ENCODE measurements around the gene REPIN1. TPM values are rescaled to one million over a fixed set of nuclear protein-coding genes. Genes with fewer than 3 reads are reported as not detected.

The REPIN1 gene
- polyA plus RNA-seq, 1 donor = 90.2 TPM

DNA sequence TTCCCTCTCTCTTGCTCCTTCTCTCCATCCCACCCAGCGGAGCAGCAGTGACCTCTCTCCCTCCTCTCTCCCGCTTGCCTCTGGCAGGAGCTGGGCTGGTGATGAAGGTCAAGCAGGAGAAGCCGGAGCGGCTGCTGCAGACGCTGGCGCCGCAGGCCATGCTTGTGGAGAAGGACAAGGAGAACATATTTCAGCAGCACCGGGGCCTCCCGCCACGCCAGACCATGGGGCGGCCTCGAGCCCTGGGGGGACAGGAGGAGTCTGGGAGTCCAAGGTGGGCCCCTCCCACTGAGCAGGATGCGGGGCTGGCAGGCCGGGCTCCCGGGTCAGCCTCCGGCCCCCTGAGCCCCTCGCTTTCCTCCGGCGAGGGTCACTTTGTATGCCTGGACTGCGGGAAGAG is 27.8 kb downstream of the REPIN1 start:
- no peak for DNase-seq

- no peak for DNase-seq
Observed at GRCh38 chr7:150396851-150397260, 28.2 kb downstream of the REPIN1 start.

DNA sequence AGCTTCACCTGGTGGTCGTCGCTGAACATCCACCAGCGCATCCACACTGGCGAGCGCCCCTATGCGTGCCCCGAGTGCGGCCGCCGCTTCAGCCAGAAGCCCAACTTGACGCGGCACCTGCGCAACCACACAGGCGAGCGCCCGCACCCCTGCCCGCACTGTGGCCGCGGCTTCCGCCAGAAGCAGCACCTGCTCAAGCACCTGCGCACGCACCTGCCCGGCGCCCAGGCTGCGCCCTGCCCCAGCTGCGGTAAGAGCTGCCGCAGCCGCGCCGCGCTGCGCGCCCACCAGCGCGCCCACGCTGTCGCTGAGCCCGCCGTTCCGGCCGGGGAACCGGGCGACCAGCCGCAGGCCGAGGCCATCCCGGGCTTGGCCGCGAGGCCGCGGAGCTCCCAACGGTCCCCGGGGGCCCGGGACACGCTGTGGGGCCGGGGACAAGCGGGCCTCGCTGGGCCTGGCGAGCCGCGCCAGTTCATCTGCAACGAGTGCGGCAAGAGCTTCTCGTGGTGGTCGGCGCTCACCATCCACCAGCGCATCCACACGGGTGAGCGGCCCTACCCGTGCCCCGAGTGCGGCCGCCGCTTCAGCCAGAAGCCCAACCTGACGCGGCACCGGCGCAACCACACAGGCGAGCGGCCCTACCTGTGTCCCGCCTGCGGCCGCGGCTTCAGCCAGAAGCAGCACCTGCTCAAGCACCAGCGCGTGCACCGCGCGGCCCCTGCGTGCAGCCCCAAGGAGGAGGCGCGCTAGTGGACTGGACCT is 28.9 kb downstream of the REPIN1 start:
- DNase-seq = no peak

- no peak for DNase-seq
Observed at GRCh38 chr7:150398108-150398964, 29.7 kb downstream of the REPIN1 start.

GRCh38 chr7:150398965-150399320 is 30.3 kb downstream of the REPIN1 start:
- DNase-seq = no peak

DNA sequence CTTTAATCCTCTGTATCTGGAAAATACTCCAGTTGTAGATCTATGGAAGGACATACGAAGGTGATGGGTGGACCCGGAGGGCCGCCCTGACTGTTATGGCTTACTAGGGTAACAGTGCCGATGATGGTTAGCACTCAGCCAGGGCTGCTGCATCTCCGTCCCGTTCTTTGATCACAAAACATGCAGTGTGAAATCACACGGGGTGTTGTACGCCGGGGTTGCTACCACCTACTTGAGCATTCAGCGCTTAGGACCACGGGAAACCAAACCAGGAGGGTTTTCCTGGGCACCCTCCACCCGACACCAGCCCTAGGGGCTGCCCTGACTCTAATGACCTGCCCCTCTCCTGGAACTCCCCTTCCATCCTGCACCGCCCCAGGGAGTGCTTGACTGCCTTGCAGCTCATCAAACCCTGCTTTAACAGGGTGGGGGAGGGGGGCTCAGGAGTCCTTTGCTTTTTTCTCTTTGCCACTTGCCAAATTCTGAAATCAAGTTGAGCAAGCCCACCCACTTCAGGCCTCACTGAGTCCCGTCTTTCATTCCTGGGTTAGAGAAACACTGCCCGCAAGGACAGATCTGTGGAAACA is 30.9 kb downstream of the REPIN1 start:
- no peak for DNase-seq

- DNase-seq = no peak
Observed at GRCh38 chr7:150400008-150400787, 31.6 kb downstream of the REPIN1 start.

- DNase-seq = no peak
Observed at GRCh38 chr7:150400788-150401423, 32.3 kb downstream of the REPIN1 start.

- no peak for DNase-seq
Observed at GRCh38 chr7:150401424-150401790, 32.8 kb downstream of the REPIN1 start.

DNA sequence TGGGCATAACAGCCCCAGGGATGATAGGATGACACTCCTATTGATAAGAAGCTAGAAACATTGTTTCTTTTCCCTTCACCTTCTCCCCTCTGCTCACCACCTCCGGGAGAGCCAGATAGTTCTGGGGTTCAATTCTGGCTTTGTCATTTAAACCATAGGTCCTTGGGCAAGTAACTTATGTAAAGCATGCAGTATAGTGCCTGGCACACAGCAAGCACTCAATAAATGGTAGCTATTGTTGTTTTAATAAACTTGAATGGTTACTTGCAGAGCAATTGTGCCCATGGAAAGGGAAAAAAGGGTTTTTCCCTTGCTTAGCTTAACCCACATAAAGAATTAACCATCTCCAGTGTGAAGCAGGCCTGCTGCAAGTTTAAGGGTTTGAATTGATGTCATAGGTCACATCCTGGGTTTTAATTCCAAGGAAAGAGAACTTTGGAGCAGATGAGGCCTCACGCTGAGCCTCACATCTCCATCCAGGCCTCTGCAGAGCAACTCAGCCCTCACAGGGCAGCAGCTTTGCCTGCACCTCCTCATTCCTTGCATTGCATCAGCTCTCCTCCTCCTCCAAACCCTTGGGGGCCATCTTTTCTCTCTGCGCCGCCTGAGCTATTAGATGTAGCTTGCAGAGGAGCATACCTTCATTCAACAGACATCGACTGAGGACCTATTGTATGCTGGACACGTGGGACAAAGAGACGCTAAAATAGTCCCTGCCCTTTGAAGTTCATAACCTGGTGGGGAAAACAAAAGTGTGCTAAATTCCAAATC is 33.4 kb downstream of the REPIN1 start:
- no peak for DNase-seq

- DNase-seq = no peak
Observed at GRCh38 chr7:150402671-150403321, 34.2 kb downstream of the REPIN1 start.

GRCh38 chr7:150403376-150404171 is 35.0 kb downstream of the REPIN1 start:
- no peak for DNase-seq

DNA sequence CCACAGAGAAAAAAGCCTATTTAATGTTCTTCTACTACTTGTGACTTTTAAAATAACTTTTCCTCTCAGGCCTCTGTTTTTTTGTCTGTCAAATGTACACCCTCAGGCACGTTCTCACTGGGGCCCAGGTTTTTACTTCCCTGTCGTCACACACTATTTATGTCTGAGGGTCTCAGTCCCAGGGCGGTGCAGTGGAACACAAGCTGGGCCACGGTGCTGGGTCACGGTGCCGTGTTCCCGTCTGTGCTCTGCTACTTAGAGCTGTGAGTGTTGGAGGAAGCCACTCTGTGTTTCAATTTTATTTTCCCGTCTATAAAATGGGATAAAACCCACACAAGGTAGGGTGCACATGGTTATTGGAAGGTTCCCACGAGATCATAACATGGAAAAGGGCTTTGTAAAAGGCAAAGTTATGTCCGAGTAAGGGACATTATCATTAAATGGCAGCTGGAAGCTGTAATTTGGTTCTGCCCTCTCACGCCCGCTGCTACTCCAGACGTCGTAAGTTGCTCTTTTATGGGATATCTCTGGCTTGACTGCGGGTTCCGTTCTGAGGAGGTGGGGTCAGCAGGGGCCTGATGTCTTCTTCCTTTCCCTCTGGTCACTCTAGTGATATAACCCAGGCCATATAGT is 35.7 kb downstream of the REPIN1 start:
- DNase-seq = no peak

DNA sequence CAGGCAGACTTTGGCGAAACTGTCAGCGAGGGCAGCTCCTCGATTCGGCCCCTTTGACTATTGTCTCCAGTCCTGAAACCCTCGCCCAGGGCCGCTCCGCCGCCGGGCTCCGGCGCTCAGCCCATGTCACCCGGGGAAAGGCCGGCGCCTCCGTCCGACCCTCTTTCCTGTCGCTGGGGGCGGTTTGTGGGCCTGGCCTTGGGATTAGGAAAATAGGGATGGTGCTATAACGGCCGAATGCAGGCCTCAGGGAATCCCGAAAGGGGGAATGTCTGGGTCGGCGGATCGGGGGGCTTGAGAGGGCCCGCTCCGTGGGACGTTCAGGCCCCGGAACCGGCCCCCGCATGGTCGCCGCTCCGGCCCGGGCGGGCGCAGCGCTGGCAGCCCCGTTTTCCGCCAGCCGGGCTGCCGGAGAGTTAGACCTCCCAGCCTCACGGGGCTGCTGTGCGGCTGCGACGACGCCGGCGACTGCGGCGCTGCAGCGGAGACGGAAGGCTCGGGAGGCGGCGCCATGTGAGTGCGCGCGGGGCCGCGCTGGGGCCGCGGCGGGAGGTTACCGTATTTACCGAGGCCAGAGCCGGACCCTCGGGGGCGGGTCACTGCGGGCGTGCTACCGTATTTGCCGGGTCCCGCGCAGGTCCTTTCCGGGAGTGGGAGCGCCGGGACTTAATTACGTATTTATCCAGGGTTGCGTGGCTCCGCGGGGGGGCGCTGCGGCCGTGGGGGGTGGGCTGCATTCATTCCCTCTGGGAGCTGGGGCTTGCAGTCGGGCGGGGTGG is 36.4 kb downstream of the REPIN1 start:
- DNase-seq = peak; percentile 91

- DNase-seq = no peak
Observed at GRCh38 chr7:150405584-150406311, 37.1 kb downstream of the REPIN1 start.

DNA sequence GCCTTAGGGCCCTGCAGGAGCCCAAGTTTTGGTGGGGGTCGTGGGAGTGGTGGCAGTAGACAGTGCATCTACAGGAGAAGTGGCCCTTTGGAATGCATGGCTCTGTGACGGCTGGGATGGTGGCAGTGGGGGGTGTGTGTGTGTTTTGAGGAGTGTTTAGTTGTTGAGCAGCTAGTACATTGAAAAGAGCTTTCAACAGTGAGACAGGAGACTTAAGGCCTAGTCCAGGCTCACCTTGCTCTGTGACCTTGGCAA is 37.6 kb downstream of the REPIN1 start:
- DNase-seq = no peak

- no peak for DNase-seq
Observed at GRCh38 chr7:150406567-150407421, 38.2 kb downstream of the REPIN1 start.

Data from hindlimb muscle (tissue), 1 donor.